Activated B cell treated with CpG ODN at 0.5 μM for 24 hours (primary cell): ENCODE measurements around the gene FEZ2. TPM values are rescaled to one million over a fixed set of nuclear protein-coding genes. Genes with fewer than 3 reads are reported as not detected.

Source experiments
- ATAC-seq: fragments of 200-7000 bp; cut with Tn5 transposase; one replicate; pipeline ENCODE4 v1.10.0; 2021; ENCODE audit warnings: low read depth, mild to moderate bottlenecking, moderate library complexity
- CTCF ChIA-PET: fragments of 350-600 bp; sonication (Branson Sonifier 250); formaldehyde crosslinking; loops from one replicate; lab custom pipeline; 2021; ENCODE audit warnings: antibody characterized with exemption; lab: Charles Lee
- POLR2A ChIA-PET: fragments of 350-600 bp; sonication (Branson Sonifier 250); formaldehyde crosslinking; loops from one replicate; lab custom pipeline; 2021; ENCODE audit warnings: antibody characterized with exemption; lab: Charles Lee
- DNase-seq: peaks from one replicate; pipeline ENCODE4 v3.0.0; 2022
- H3K27ac Mint-ChIP-seq: one replicate; pipeline ENCODE4 v1.8.0; 2020; ENCODE audit warnings: mixed read lengths
- H3K27me3 Mint-ChIP-seq: one replicate; pipeline ENCODE4 v1.8.0; 2021; ENCODE audit warnings: mixed read lengths
- H3K36me3 Mint-ChIP-seq: one replicate; pipeline ENCODE4 v1.8.0; 2021; ENCODE audit warnings: low read depth, mixed read lengths
- H3K4me1 Mint-ChIP-seq: one replicate; pipeline ENCODE4 v1.8.0; 2021; ENCODE audit warnings: mixed read lengths
- H3K4me3 Mint-ChIP-seq: one replicate; pipeline ENCODE4 v1.8.0; 2020; ENCODE audit warnings: mild to moderate bottlenecking, mixed read lengths
- H3K9me3 Mint-ChIP-seq: one replicate; pipeline ENCODE4 v1.8.0; 2020; ENCODE audit warnings: mixed read lengths
- CTCF ChIP-seq: fragments of 200-600 bp; IDR thresholded peaks from one replicate; pipeline ENCODE4 v1.8.0; 2022; ENCODE audit warnings: antibody characterized with exemption, mild to moderate bottlenecking
- intact Hi-C: fragments of 100-400 bp; cut with micrococcal nuclease; formaldehyde crosslinking; loops from one replicate; pipeline ENCODE4 v1.15.1; 2024
- total RNA-seq: library from RNA; stranded (reverse); gene quantifications from 2 replicates; pipeline ENCODE4 v1.2.3, GENCODE V29; 2022

Gene FEZ2
- total RNA-seq, 1 donor from 2014 or later, result 30.3 TPM

GRCh38 chr2:36565712-36566111, 32.3 kb downstream of the FEZ2 start:
- H3K4me3 Mint-ChIP-seq, result no peak overlapping the region
- no peak for ATAC-seq

GRCh38 chr2:36564377-36564930, 33.5 kb downstream of the FEZ2 start:
- POLR2A ChIA-PET, result no interaction called here
- intact Hi-C loops, result no loop called here
- TF ChIP-seq CTCF, result no peak
- H3K4me1 Mint-ChIP-seq, result no peaks in the 10 kb centered on the region
- H3K36me3 Mint-ChIP-seq, result peaks cover 69% of the 10 kb centered on the region
- ATAC-seq (no peak), DNase-seq (no peak)
- no peaks in the 10 kb centered on the region for H3K27me3 Mint-ChIP-seq
- H3K4me3 Mint-ChIP-seq, result no peak overlapping the region
- no peak overlapping the region for H3K27ac Mint-ChIP-seq
- H3K9me3 Mint-ChIP-seq, result no peaks in the 10 kb centered on the region
- CTCF ChIA-PET, result no interaction called here

More at GRCh38 chr2:36565712-36566111, 32.3 kb downstream of the FEZ2 start:
- Mint-ChIP-seq H3K27ac (no peak overlapping the region), H3K9me3 (no peaks in the 10 kb centered on the region), H3K27me3 (no peaks in the 10 kb centered on the region), H3K36me3 (peaks cover 59% of the 10 kb centered on the region), H3K4me1 (no peaks in the 10 kb centered on the region)
- CTCF ChIA-PET, result no interaction called here
- no peak for TF ChIP-seq CTCF
- POLR2A ChIA-PET, result interaction anchor here (0.6 kb wide), 1 partner anchor 8 kb away, joined by 3 read pairs; no protein-coding TSS in a partner anchor
- intact Hi-C loops, result no loop called here
- DNase-seq, result no peak

- Mint-ChIP-seq H3K4me1 (no peaks in the 10 kb centered on the region), H3K36me3 (peaks cover 67% of the 10 kb centered on the region), H3K9me3 (no peaks in the 10 kb centered on the region), H3K27ac (no peak overlapping the region), H3K27me3 (no peaks in the 10 kb centered on the region), H3K4me3 (no peak overlapping the region)
- intact Hi-C loops, result no loop called here
- ATAC-seq (no peak), DNase-seq (no peak)
- TF ChIP-seq CTCF, result no peak
- ChIA-PET POLR2A (no interaction called here), CTCF (no interaction called here)
These were observed 34.9 kb downstream of the FEZ2 start for GRCh38 chr2:36562973-36563532.

- DNase-seq, result no peak
- Mint-ChIP-seq H3K36me3 (peaks cover 71% of the 10 kb centered on the region), H3K4me3 (no peak overlapping the region), H3K9me3 (no peaks in the 10 kb centered on the region), H3K4me1 (no peaks in the 10 kb centered on the region), H3K27me3 (no peaks in the 10 kb centered on the region), H3K27ac (no peak overlapping the region)
- intact Hi-C loops, result no loop called here
- no peak for ATAC-seq
- CTCF ChIA-PET, result no interaction called here
- TF ChIP-seq CTCF, result no peak
- POLR2A ChIA-PET, result no interaction called here
These were observed 35.7 kb downstream of the FEZ2 start for GRCh38 chr2:36562240-36562639.

GRCh38 chr2:36561237-36561944, 36.6 kb downstream of the FEZ2 start:
- Mint-ChIP-seq H3K9me3 (no peaks in the 10 kb centered on the region), H3K27ac (no peak overlapping the region), H3K27me3 (no peaks in the 10 kb centered on the region), H3K4me3 (no peak overlapping the region), H3K4me1 (no peaks in the 10 kb centered on the region), H3K36me3 (peaks cover 67% of the 10 kb centered on the region)
- ChIA-PET CTCF (no interaction called here), POLR2A (no interaction called here)
- TF ChIP-seq CTCF, result no peak
- DNase-seq (no peak), ATAC-seq (no peak)
- intact Hi-C loops, result no loop called here
